Activated CD4-positive, alpha-beta memory T cell treated with anti-CD3 and anti-CD28 coated beads for 36 hours (primary cell): Measurements from ENCODE around the gene ELMO1. TPM values are rescaled to one million over a fixed set of nuclear protein-coding genes. Genes with fewer than 3 reads are reported as not detected.

Experiments
- CTCF ChIA-PET: fragments of 350-600 bp; sonication (Branson Sonifier 250); formaldehyde crosslinking; loops from one replicate; lab custom pipeline; 2021; ENCODE audit warnings: antibody characterized with exemption, inconsistent platforms; lab: Charles Lee
- POLR2A ChIA-PET: fragments of 350-600 bp; sonication (Branson Sonifier 250); formaldehyde crosslinking; loops from one replicate; lab custom pipeline; 2021; ENCODE audit warnings: antibody characterized with exemption; lab: Charles Lee
- DNase-seq: peaks from one replicate; pipeline ENCODE4 v3.0.0-alpha.2; 2020
- H3K27ac Mint-ChIP-seq: one replicate; pipeline ENCODE4 v1.8.0; 2021; ENCODE audit warnings: mixed read lengths
- H3K27me3 Mint-ChIP-seq: one replicate; pipeline ENCODE4 v1.8.0; 2021; ENCODE audit warnings: mixed read lengths
- H3K36me3 Mint-ChIP-seq: one replicate; pipeline ENCODE4 v1.8.0; 2021; ENCODE audit warnings: mixed read lengths
- H3K4me1 Mint-ChIP-seq: one replicate; pipeline ENCODE4 v1.8.0; 2021; ENCODE audit warnings: low read depth, mixed read lengths
- H3K4me3 Mint-ChIP-seq: one replicate; pipeline ENCODE4 v1.8.0; 2021; ENCODE audit warnings: mild to moderate bottlenecking, mixed read lengths
- H3K9me3 Mint-ChIP-seq: one replicate; pipeline ENCODE4 v1.8.0; 2021; ENCODE audit warnings: mixed read lengths
- intact Hi-C: fragments of 100-400 bp; cut with micrococcal nuclease; formaldehyde crosslinking; loops from one replicate; pipeline ENCODE4 v1.15.1; 2023
- total RNA-seq, 2 experiments: library from RNA; stranded (reverse); gene quantifications; one replicate each; pipeline ENCODE4 v1.2.3, GENCODE V29; 2021

Gene ELMO1
- total RNA-seq, 2 experiments from 2014 or later, result 88.7 to 93.3 TPM

- DNase-seq, result no peak
- Mint-ChIP-seq H3K27ac (no peak overlapping the region), H3K4me3 (no peak overlapping the region), H3K4me1 (no peaks in the 10 kb centered on the region), H3K9me3 (peaks cover 2% of the 10 kb centered on the region), H3K36me3 (peaks cover 1% of the 10 kb centered on the region), H3K27me3 (no peaks in the 10 kb centered on the region)
- intact Hi-C loops, result no loop called here
- CTCF ChIA-PET, result interaction anchor here (1.5 kb wide), 1 partner anchor 168 kb away, joined by 3 read pairs; no protein-coding TSS in a partner anchor
- POLR2A ChIA-PET, result no interaction called here
Observed at GRCh38 chr7:36838616-36839225, 609.9 kb downstream of the ELMO1 start.

GRCh38 chr7:36831049-36831448 lies 617.6 kb downstream of the ELMO1 start:
- no peaks in the 10 kb centered on the region for H3K27me3 Mint-ChIP-seq
- no peaks in the 10 kb centered on the region for H3K4me1 Mint-ChIP-seq
- ChIA-PET CTCF (no interaction called here), POLR2A (no interaction called here)
- intact Hi-C loops, result no loop called here
- H3K4me3 Mint-ChIP-seq, result no peak overlapping the region
- H3K27ac Mint-ChIP-seq, result no peak overlapping the region
- no peak for DNase-seq
- peaks cover 1% of the 10 kb centered on the region for H3K36me3 Mint-ChIP-seq
- H3K9me3 Mint-ChIP-seq, result peaks cover 5% of the 10 kb centered on the region

GRCh38 chr7:36827726-36828703 lies 620.6 kb downstream of the ELMO1 start:
- ChIA-PET POLR2A (no interaction called here), CTCF (interaction anchor here (1.1 kb wide), 1 partner anchor 15 kb away, joined by 3 read pairs; no protein-coding TSS in a partner anchor)
- intact Hi-C loops, result no loop called here
- no peak for DNase-seq
- H3K27me3 Mint-ChIP-seq, result no peaks in the 10 kb centered on the region
- no peak overlapping the region for H3K27ac Mint-ChIP-seq
- no peaks in the 10 kb centered on the region for H3K36me3 Mint-ChIP-seq
- no peaks in the 10 kb centered on the region for H3K4me1 Mint-ChIP-seq
- H3K9me3 Mint-ChIP-seq, result peaks cover 3% of the 10 kb centered on the region
- no peak overlapping the region for H3K4me3 Mint-ChIP-seq

- H3K36me3 Mint-ChIP-seq, result no peaks in the 10 kb centered on the region
- ChIA-PET POLR2A (no interaction called here), CTCF (no interaction called here)
- no peak overlapping the region for H3K27ac Mint-ChIP-seq
- H3K27me3 Mint-ChIP-seq, result no peaks in the 10 kb centered on the region
- H3K4me3 Mint-ChIP-seq, result no peak overlapping the region
- no peaks in the 10 kb centered on the region for H3K9me3 Mint-ChIP-seq
- no peak for DNase-seq
- intact Hi-C loops, result no loop called here
- H3K4me1 Mint-ChIP-seq, result no peaks in the 10 kb centered on the region
Observed at GRCh38 chr7:36825501-36825900, 623.2 kb downstream of the ELMO1 start.

- H3K4me1 Mint-ChIP-seq, result no peaks in the 10 kb centered on the region
- H3K4me3 Mint-ChIP-seq, result no peak overlapping the region
- no peaks in the 10 kb centered on the region for H3K27me3 Mint-ChIP-seq
- H3K27ac Mint-ChIP-seq, result no peak overlapping the region
- intact Hi-C loops, result no loop called here
- ChIA-PET POLR2A (interaction anchor here (0.6 kb wide), 1 partner anchor 37 kb away, joined by 3 read pairs; no protein-coding TSS in a partner anchor), CTCF (no interaction called here)
- H3K36me3 Mint-ChIP-seq, result no peaks in the 10 kb centered on the region
- DNase-seq, result no peak
- no peaks in the 10 kb centered on the region for H3K9me3 Mint-ChIP-seq
Observed at GRCh38 chr7:36823353-36823752, 625.3 kb downstream of the ELMO1 start.

GRCh38 chr7:36821617-36822016 lies 627.0 kb downstream of the ELMO1 start:
- DNase-seq, result no peak
- POLR2A ChIA-PET, result no interaction called here
- Mint-ChIP-seq H3K36me3 (no peaks in the 10 kb centered on the region), H3K9me3 (no peaks in the 10 kb centered on the region), H3K27ac (no peak overlapping the region), H3K4me1 (no peaks in the 10 kb centered on the region), H3K4me3 (no peak overlapping the region), H3K27me3 (no peaks in the 10 kb centered on the region)
- CTCF ChIA-PET, result no interaction called here
- intact Hi-C loops, result no loop called here

GRCh38 chr7:36820527-36821170 lies 628.0 kb downstream of the ELMO1 start:
- H3K27ac Mint-ChIP-seq, result no peak overlapping the region
- DNase-seq, result no peak
- no peaks in the 10 kb centered on the region for H3K4me1 Mint-ChIP-seq
- H3K9me3 Mint-ChIP-seq, result no peaks in the 10 kb centered on the region
- ChIA-PET CTCF (no interaction called here), POLR2A (no interaction called here)
- intact Hi-C loops, result no loop called here
- H3K27me3 Mint-ChIP-seq, result no peaks in the 10 kb centered on the region
- no peak overlapping the region for H3K4me3 Mint-ChIP-seq
- no peaks in the 10 kb centered on the region for H3K36me3 Mint-ChIP-seq

- intact Hi-C loops, result no loop called here
- no peaks in the 10 kb centered on the region for H3K27me3 Mint-ChIP-seq
- ChIA-PET CTCF (no interaction called here), POLR2A (no interaction called here)
- no peaks in the 10 kb centered on the region for H3K9me3 Mint-ChIP-seq
- no peak for DNase-seq
- H3K4me1 Mint-ChIP-seq, result no peaks in the 10 kb centered on the region
- H3K27ac Mint-ChIP-seq, result no peak overlapping the region
- H3K4me3 Mint-ChIP-seq, result no peak overlapping the region
- H3K36me3 Mint-ChIP-seq, result no peaks in the 10 kb centered on the region
Observed at GRCh38 chr7:36819639-36820038, 629.0 kb downstream of the ELMO1 start.

- Mint-ChIP-seq H3K36me3 (no peaks in the 10 kb centered on the region), H3K27me3 (no peaks in the 10 kb centered on the region), H3K9me3 (no peaks in the 10 kb centered on the region), H3K27ac (no peak overlapping the region), H3K4me3 (no peak overlapping the region), H3K4me1 (no peaks in the 10 kb centered on the region)
- DNase-seq, result no peak
- intact Hi-C loops, result no loop called here
- ChIA-PET CTCF (no interaction called here), POLR2A (no interaction called here)
Observed at GRCh38 chr7:36814311-36814710, 634.4 kb downstream of the ELMO1 start.

GRCh38 chr7:36811807-36812206 lies 636.9 kb downstream of the ELMO1 start:
- Mint-ChIP-seq H3K27ac (no peak overlapping the region), H3K9me3 (no peaks in the 10 kb centered on the region), H3K27me3 (peaks cover 3% of the 10 kb centered on the region), H3K4me1 (peaks cover 2% of the 10 kb centered on the region), H3K4me3 (no peak overlapping the region), H3K36me3 (no peaks in the 10 kb centered on the region)
- CTCF ChIA-PET, result no interaction called here
- intact Hi-C loops, result no loop called here
- DNase-seq, result no peak
- POLR2A ChIA-PET, result no interaction called here

- POLR2A ChIA-PET, result no interaction called here
- no peak overlapping the region for H3K27ac Mint-ChIP-seq
- intact Hi-C loops, result no loop called here
Observed at GRCh38 chr7:36810489-36810888, 638.2 kb downstream of the ELMO1 start.

GRCh38 chr7:36810032-36810431 lies 638.6 kb downstream of the ELMO1 start:
- H3K27ac Mint-ChIP-seq, result no peak overlapping the region
- DNase-seq, result no peak
- peaks cover 3% of the 10 kb centered on the region for H3K27me3 Mint-ChIP-seq
- peaks cover 2% of the 10 kb centered on the region for H3K4me1 Mint-ChIP-seq
- POLR2A ChIA-PET, result interaction anchor here (0.6 kb wide), 1 partner anchor 148 kb away, joined by 4 read pairs; no protein-coding TSS in a partner anchor
- intact Hi-C loops, result no loop called here
- H3K36me3 Mint-ChIP-seq, result no peaks in the 10 kb centered on the region
- CTCF ChIA-PET, result no interaction called here
- no peaks in the 10 kb centered on the region for H3K9me3 Mint-ChIP-seq
- no peak overlapping the region for H3K4me3 Mint-ChIP-seq

More at GRCh38 chr7:36810489-36810888, 638.2 kb downstream of the ELMO1 start:
- H3K27me3 Mint-ChIP-seq, result peaks cover 3% of the 10 kb centered on the region
- no peaks in the 10 kb centered on the region for H3K9me3 Mint-ChIP-seq
- CTCF ChIA-PET, result no interaction called here
- no peak for DNase-seq
- peaks cover 2% of the 10 kb centered on the region for H3K4me1 Mint-ChIP-seq
- H3K36me3 Mint-ChIP-seq, result no peaks in the 10 kb centered on the region
- H3K4me3 Mint-ChIP-seq, result no peak overlapping the region
